Fibroblast of villous mesenchyme (primary cell): ENCODE data around the gene CCDC142. TPM values are rescaled to one million over a fixed set of nuclear protein-coding genes. Genes with fewer than 3 reads are reported as not detected.

Experiments
- DNase-seq: peaks from one replicate; pipeline ENCODE4 v3.0.0-alpha.2; 2010; ENCODE audit warnings: low read depth
- H3K4me3 ChIP-seq: 2 replicates; pipeline ENCODE4 v1.5.1; 2011; ENCODE audit warnings: low read depth, mild to moderate bottlenecking, low read length
- CTCF ChIP-seq: IDR thresholded peaks from 2 replicates; pipeline ENCODE4 v1.5.1; 2012; ENCODE audit warnings: low read depth, mild to moderate bottlenecking, low read length; ENCODE audit not compliant: insufficient read depth
- total RNA-seq: library from RNA; depleted of rRNA; stranded (reverse); fragments of >200 nt; gene quantifications from 2 replicates; pipeline ENCODE4 v1.2.3, GENCODE V29; 2012

CCDC142 gene
- total RNA-seq, 1 donor, result 27.2 TPM

GRCh38 chr2:74505448-74506246, 22.8 kb upstream of the CCDC142 start:
- DNase-seq, result no peak
- no peak for TF ChIP-seq CTCF

DNA sequence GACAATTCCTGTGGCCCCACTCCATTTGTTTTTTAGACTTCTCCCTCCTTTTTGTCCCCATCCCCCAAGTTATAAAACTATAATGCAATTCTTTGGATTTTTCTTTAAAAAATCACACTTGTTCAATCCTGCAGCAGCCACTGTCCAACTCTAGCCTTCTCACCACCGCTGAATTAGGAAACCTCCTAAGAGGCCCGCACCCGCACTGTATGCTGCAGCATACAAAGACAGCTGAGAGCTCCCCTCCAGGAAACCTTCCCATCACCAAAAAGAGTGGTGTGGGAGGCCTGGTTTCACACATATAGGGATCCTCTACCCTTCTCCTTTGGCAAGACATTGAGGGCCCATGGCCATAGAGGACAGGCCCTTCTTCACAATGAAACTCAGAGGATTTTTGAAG, 21.8 kb upstream of the CCDC142 start:
- no peak for DNase-seq
- H3K4me3 ChIP-seq, result peak overlapping the region; percentile 71
- TF ChIP-seq CTCF, result no peak

More at GRCh38 chr2:74505448-74506246, 22.8 kb upstream of the CCDC142 start:
- H3K4me3 ChIP-seq, result peak overlapping the region; percentile 40

GRCh38 chr2:74503506-74504475, 21.0 kb upstream of the CCDC142 start:
- H3K4me3 ChIP-seq, result peak overlapping the region; percentile 71
- TF ChIP-seq CTCF, result no peak
- no peak for DNase-seq

DNA sequence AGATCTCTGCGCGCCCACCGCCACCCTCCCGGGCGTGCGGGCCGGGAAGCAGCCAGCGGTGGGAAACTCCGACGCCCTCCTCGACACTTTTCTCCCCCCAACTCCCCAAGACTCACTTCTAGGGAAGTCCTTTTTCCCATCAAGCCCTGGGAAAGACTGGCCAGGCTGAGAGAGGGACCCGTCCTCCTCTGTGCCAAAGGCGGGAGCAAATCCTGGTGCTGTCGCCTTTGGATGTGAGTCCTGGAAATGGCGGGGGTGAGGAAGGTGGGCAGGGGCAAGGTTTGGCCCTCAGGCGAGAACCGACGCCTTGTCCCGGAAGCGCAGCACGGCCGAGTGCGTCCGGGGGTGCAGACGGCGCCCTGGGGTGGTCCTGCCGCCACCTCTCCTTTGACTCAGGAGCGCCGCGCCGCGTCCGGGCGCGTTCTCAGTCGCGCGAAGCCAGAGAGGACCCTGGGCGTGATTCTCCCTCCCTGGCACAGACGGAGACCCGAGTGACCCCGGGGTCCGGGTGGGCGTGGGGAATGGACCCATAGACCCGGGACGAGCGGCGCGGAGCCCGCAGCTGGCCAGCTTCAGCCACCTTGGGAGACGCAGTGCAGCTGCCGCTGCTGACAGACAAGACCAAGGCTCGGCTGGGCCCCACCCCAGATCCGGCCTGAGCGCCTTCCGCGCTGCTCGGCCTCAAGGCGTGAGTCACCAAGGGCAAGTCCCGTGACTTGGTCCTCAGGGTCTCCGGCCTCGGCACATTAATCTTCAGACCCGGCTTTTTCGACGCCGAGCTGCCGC, 20.1 kb upstream of the CCDC142 start:
- peak; percentile 92 for DNase-seq
- TF ChIP-seq CTCF, result peak; percentile 23
- H3K4me3 ChIP-seq, result peak overlapping the region; percentile 71

- peak overlapping the region; percentile 71 for H3K4me3 ChIP-seq
- no peak for DNase-seq
- no peak for TF ChIP-seq CTCF
Measured at GRCh38 chr2:74502147-74502719, 19.4 kb upstream of the CCDC142 start.
